BE2C (cell line): Measurements from ENCODE around the gene DRGX.

Source experiments
- DNase-seq: peaks from one replicate; pipeline ENCODE4 v3.0.0-alpha.2; 2020
- H3K27me3 ChIP-seq: fragments of 250-450 bp; sonication (Bioruptor Pico); 2 replicates; pipeline ENCODE4 v1.5.1; 2020; ENCODE audit warnings: mild to moderate bottlenecking
- H3K36me3 ChIP-seq: fragments of 250-450 bp; sonication (Bioruptor Pico); 2 replicates; pipeline ENCODE4 v1.5.1; 2020; ENCODE audit warnings: mild to moderate bottlenecking
- H3K4me1 ChIP-seq: fragments of 250-450 bp; sonication (Bioruptor Pico); 2 replicates; pipeline ENCODE4 v1.5.1; 2020
- H3K4me3 ChIP-seq: 2 replicates; pipeline ENCODE4 v1.5.1; 2011; ENCODE audit warnings: low read depth, low read length
- H3K9me3 ChIP-seq: fragments of 250-450 bp; sonication (Bioruptor Pico); 2 replicates; pipeline ENCODE4 v1.5.1; 2020
- CTCF ChIP-seq: IDR thresholded peaks from 2 replicates; pipeline ENCODE4 v1.5.1; 2012; ENCODE audit warnings: mild to moderate bottlenecking, low read depth, low read length

Gene DRGX

GRCh38 chr10:49323896-49324270 lies 72.0 kb downstream of the DRGX start:
- Histone ChIP-seq H3K9me3 (no peaks in the 10 kb centered on the region), H3K4me1 (no peaks in the 10 kb centered on the region), H3K4me3 (no peak overlapping the region), H3K36me3 (no peaks in the 10 kb centered on the region), H3K27me3 (no peaks in the 10 kb centered on the region)
- no peak for DNase-seq
- no peak for TF ChIP-seq CTCF

GRCh38 chr10:49323171-49323895 lies 72.6 kb downstream of the DRGX start:
- no peaks in the 10 kb centered on the region for H3K27me3 ChIP-seq
- no peaks in the 10 kb centered on the region for H3K9me3 ChIP-seq
- H3K36me3 ChIP-seq, result no peaks in the 10 kb centered on the region
- DNase-seq, result no peak
- no peak overlapping the region for H3K4me3 ChIP-seq
- TF ChIP-seq CTCF, result no peak
- no peaks in the 10 kb centered on the region for H3K4me1 ChIP-seq

GRCh38 chr10:49322371-49323170 lies 73.3 kb downstream of the DRGX start:
- no peak overlapping the region for H3K4me3 ChIP-seq
- no peak for DNase-seq
- no peak for TF ChIP-seq CTCF
- no peaks in the 10 kb centered on the region for H3K9me3 ChIP-seq
- no peaks in the 10 kb centered on the region for H3K4me1 ChIP-seq
- H3K36me3 ChIP-seq, result no peaks in the 10 kb centered on the region
- H3K27me3 ChIP-seq, result no peaks in the 10 kb centered on the region

GRCh38 chr10:49321021-49321420 lies 74.9 kb downstream of the DRGX start:
- H3K9me3 ChIP-seq, result no peaks in the 10 kb centered on the region
- TF ChIP-seq CTCF, result no peak
- no peaks in the 10 kb centered on the region for H3K36me3 ChIP-seq
- no peaks in the 10 kb centered on the region for H3K27me3 ChIP-seq
- H3K4me1 ChIP-seq, result no peaks in the 10 kb centered on the region
- no peak for DNase-seq
- no peak overlapping the region for H3K4me3 ChIP-seq

GRCh38 chr10:49320191-49320590 lies 75.7 kb downstream of the DRGX start:
- no peaks in the 10 kb centered on the region for H3K36me3 ChIP-seq
- no peaks in the 10 kb centered on the region for H3K4me1 ChIP-seq
- H3K9me3 ChIP-seq, result no peaks in the 10 kb centered on the region
- no peaks in the 10 kb centered on the region for H3K27me3 ChIP-seq
- no peak for TF ChIP-seq CTCF
- DNase-seq, result no peak
- H3K4me3 ChIP-seq, result no peak overlapping the region

GRCh38 chr10:49319206-49319605 lies 76.7 kb downstream of the DRGX start:
- no peak overlapping the region for H3K4me3 ChIP-seq
- no peaks in the 10 kb centered on the region for H3K27me3 ChIP-seq
- no peaks in the 10 kb centered on the region for H3K9me3 ChIP-seq
- H3K36me3 ChIP-seq, result no peaks in the 10 kb centered on the region
- DNase-seq, result no peak
- TF ChIP-seq CTCF, result no peak
- H3K4me1 ChIP-seq, result no peaks in the 10 kb centered on the region
